Stimulated activated CD4-positive, alpha-beta T cell treated with anti-CD3 and anti-CD28 coated beads, Interleukin-4, amount 100 ng/mL, for 24 hours (primary cell): Measurements from ENCODE around the gene RASL10B.
"Not testable (repeated sequence)": the region's sequence is repeated elsewhere in the genome, so short reads cannot be mapped to it uniquely, and the experiment has no call there.

Source experiments
- DNase-seq: peaks from one replicate; pipeline ENCODE4 v3.0.0-alpha.2; 2020

RASL10B gene

GRCh38 chr17:35731239-35731916, at the start of gene RASL10B:
Gene RASL10B, plus strand, starts transcription at chr17:35731639. Its CDS starts 3,546 bp downstream, at chr17:35735185.
- peak; percentile 56 for DNase-seq

- DNase-seq = no peak
Observed at GRCh38 chr17:35683591-35683990, 47.8 kb upstream of the RASL10B start.

GRCh38 chr17:35684055-35684802, 47.2 kb upstream of the RASL10B start:
- no peak for DNase-seq

GRCh38 chr17:35692512-35693210, 38.8 kb upstream of the RASL10B start:
- no peak for DNase-seq

- DNase-seq = no peak
Observed at GRCh38 chr17:35693662-35694061, 37.8 kb upstream of the RASL10B start.

- no peak for DNase-seq
Observed at GRCh38 chr17:35694906-35695305, 36.5 kb upstream of the RASL10B start.

GRCh38 chr17:35695613-35696012, 35.8 kb upstream of the RASL10B start:
- DNase-seq = no peak

- DNase-seq = no peak
Observed at GRCh38 chr17:35698800-35699199, 32.6 kb upstream of the RASL10B start.

GRCh38 chr17:35700150-35700549, 31.3 kb upstream of the RASL10B start:
- no peak for DNase-seq

- DNase-seq = no peak
Observed at GRCh38 chr17:35701491-35701890, 29.9 kb upstream of the RASL10B start.

- DNase-seq = not testable (repeated sequence)
Observed at GRCh38 chr17:35703308-35703707, 28.1 kb upstream of the RASL10B start.

GRCh38 chr17:35705230-35705629, 26.2 kb upstream of the RASL10B start:
- DNase-seq = no peak

- DNase-seq = no peak
Observed at GRCh38 chr17:35705705-35706104, 25.7 kb upstream of the RASL10B start.

GRCh38 chr17:35708149-35708548, 23.3 kb upstream of the RASL10B start:
- no peak for DNase-seq

GRCh38 chr17:35708951-35709350, 22.5 kb upstream of the RASL10B start:
- no peak for DNase-seq

GRCh38 chr17:35709874-35710273, 21.6 kb upstream of the RASL10B start:
- no peak for DNase-seq

GRCh38 chr17:35710950-35711349, 20.5 kb upstream of the RASL10B start:
- no peak for DNase-seq

- no peak for DNase-seq
Observed at GRCh38 chr17:35713069-35713728, 18.2 kb upstream of the RASL10B start.

- no peak for DNase-seq
Observed at GRCh38 chr17:35714988-35715387, 16.5 kb upstream of the RASL10B start.

- no peak for DNase-seq
Observed at GRCh38 chr17:35715416-35715815, 16.0 kb upstream of the RASL10B start.

GRCh38 chr17:35716173-35716572, 15.3 kb upstream of the RASL10B start:
- no peak for DNase-seq

GRCh38 chr17:35716897-35717465, 14.5 kb upstream of the RASL10B start:
- DNase-seq = no peak

GRCh38 chr17:35717475-35717874, 14.0 kb upstream of the RASL10B start:
- no peak for DNase-seq
